GM23338 (cell line): ENCODE measurements around the gene ABL1. TPM values are rescaled to one million over a fixed set of nuclear protein-coding genes. Genes with fewer than 3 reads are reported as not detected.

Experiments used
- ATAC-seq: fragments of 200-7000 bp; cut with Tn5 transposase; 3 replicates; pipeline ENCODE4 v1.9.1; 2020
- DNase-seq: peaks from one replicate; pipeline ENCODE4 v3.0.0-alpha.2; 2015; ENCODE audit warnings: low spot score
- H2AFZ ChIP-seq: fragments of 200-600 bp; sonication (generic); 2 replicates; pipeline ENCODE4 v1.8.0; 2016; ENCODE audit warnings: antibody characterized with exemption, mild to moderate bottlenecking, moderate library complexity
- H3F3A ChIP-seq: fragments of 200-600 bp; sonication (generic); replicated peaks from 2 replicates; pipeline ENCODE4 v1.8.0; 2017; ENCODE audit warnings: antibody characterized with exemption, mixed run types, low read depth
- H3K27ac ChIP-seq: fragments of 200-600 bp; sonication (generic); 2 replicates; pipeline ENCODE4 v1.6.1; 2016; ENCODE audit warnings: low read depth
- H3K27me3 ChIP-seq: fragments of 200-600 bp; sonication (generic); 2 replicates; pipeline ENCODE4 v1.8.0; 2016; ENCODE audit warnings: mild to moderate bottlenecking, mixed run types, moderate library complexity; ENCODE audit not compliant: insufficient read depth
- H3K36me3 ChIP-seq: fragments of 200-600 bp; sonication (generic); 2 replicates; pipeline ENCODE4 v1.8.0; 2016; ENCODE audit warnings: mild to moderate bottlenecking; ENCODE audit not compliant: insufficient read depth
- H3K4me1 ChIP-seq: fragments of 200-600 bp; sonication (generic); 2 replicates; pipeline ENCODE4 v1.8.0; 2016; ENCODE audit warnings: mild to moderate bottlenecking, moderate library complexity; ENCODE audit not compliant: insufficient read depth
- H3K4me2 ChIP-seq: fragments of 200-600 bp; sonication (generic); 2 replicates; pipeline ENCODE4 v1.7.1; 2017; ENCODE audit warnings: mixed run types
- H3K4me3 ChIP-seq: fragments of 200-600 bp; sonication (generic); 2 replicates; pipeline ENCODE4 v1.6.1; 2016; ENCODE audit warnings: mixed run types
- H3K79me2 ChIP-seq: fragments of 200-600 bp; sonication (generic); replicated peaks from 2 replicates; pipeline ENCODE4 v1.8.0; 2017; ENCODE audit warnings: mild to moderate bottlenecking; ENCODE audit not compliant: insufficient read depth
- H3K9me2 ChIP-seq: fragments of 200-600 bp; sonication (generic); 2 replicates; pipeline ENCODE4 v1.8.0; 2017; ENCODE audit not compliant: insufficient read depth
- H4K20me1 ChIP-seq: fragments of 200-600 bp; sonication (generic); replicated peaks from 2 replicates; pipeline ENCODE4 v1.8.0; 2017; ENCODE audit warnings: mild to moderate bottlenecking; ENCODE audit not compliant: insufficient read depth
- H3K27ac Mint-ChIP-seq: 2 replicates; pipeline ENCODE4 v1.8.0; 2020; ENCODE audit warnings: inconsistent platforms, mild to moderate bottlenecking, moderate library complexity, mixed read lengths
- H3K27me3 Mint-ChIP-seq: 3 replicates; pipeline ENCODE4 v1.8.0; 2022; ENCODE audit warnings: low read depth, mild to moderate bottlenecking, moderate library complexity, mixed read lengths, inconsistent platforms; ENCODE audit not compliant: insufficient read depth, poor library complexity
- H3K36me3 Mint-ChIP-seq: 3 replicates; pipeline ENCODE4 v1.8.0; 2021; ENCODE audit warnings: low read depth, mild to moderate bottlenecking, inconsistent platforms, moderate library complexity, mixed read lengths
- H3K4me1 Mint-ChIP-seq: 3 replicates; pipeline ENCODE4 v1.8.0; 2020; ENCODE audit warnings: mild to moderate bottlenecking, inconsistent platforms, mixed read lengths
- H3K4me3 Mint-ChIP-seq: 3 replicates; pipeline ENCODE4 v1.8.0; 2021; ENCODE audit warnings: moderate library complexity, mild to moderate bottlenecking, inconsistent platforms, mixed read lengths
- H3K9me3 Mint-ChIP-seq: 3 replicates; pipeline ENCODE4 v1.8.0; 2020; ENCODE audit warnings: moderate library complexity, mild to moderate bottlenecking, inconsistent platforms, mixed read lengths
- CREB1 ChIP-seq: fragments of 250-450 bp; sonication (Bioruptor Pico); IDR thresholded peaks from 2 replicates; pipeline ENCODE4 v1.5.0; 2020; ENCODE audit warnings: low read depth, mild to moderate bottlenecking, moderate library complexity
- EZH2phosphoT487 ChIP-seq: fragments of 200-600 bp; sonication (generic); IDR thresholded peaks from one replicate; pipeline ENCODE4 v1.8.1; 2018; ENCODE audit warnings: antibody characterized with exemption; ENCODE audit not compliant: unreplicated experiment
- JUNB ChIP-seq: IDR thresholded peaks from one replicate; pipeline ENCODE4 v1.6.1; 2016; ENCODE audit warnings: antibody characterized with exemption; ENCODE audit not compliant: unreplicated experiment
- NANOG ChIP-seq: IDR thresholded peaks from 2 replicates; pipeline ENCODE4 v1.6.1; 2016; ENCODE audit warnings: antibody characterized with exemption, borderline replicate concordance
- POLR2AphosphoS5 ChIP-seq: IDR thresholded peaks from 2 replicates; pipeline ENCODE4 v1.6.1; 2016; ENCODE audit warnings: antibody characterized with exemption, low read depth
- REST ChIP-seq: IDR thresholded peaks from one replicate; pipeline ENCODE4 v1.6.1; 2018; ENCODE audit warnings: antibody characterized with exemption; ENCODE audit not compliant: unreplicated experiment
- ZNF114 ChIP-seq: fragments of 250-450 bp; sonication (Bioruptor Pico); IDR thresholded peaks from 2 replicates; pipeline ENCODE4 v1.5.0; 2020; ENCODE audit warnings: mild to moderate bottlenecking, moderate library complexity
- ZNF462 ChIP-seq: fragments of 250-450 bp; sonication (Bioruptor Pico); IDR thresholded peaks from 2 replicates; pipeline ENCODE4 v1.5.0; 2020; ENCODE audit warnings: mild to moderate bottlenecking, moderate library complexity
- polyA plus RNA-seq: library from polyadenylated mRNA; unstranded; fragments of >200 nt; fragmentation: Nextera tagmentation; extraction: Ambion mirVana; gene quantifications from 2 replicates; pipeline ENCODE4 v1.2.1, GENCODE V29; 2016
- total RNA-seq: library from RNA; depleted of rRNA; stranded (reverse); fragments of >200 nt; shearing (Covaris generic); gene quantifications from 2 replicates; pipeline ENCODE4 v1.2.3, GENCODE V29; 2014

Gene ABL1
- total and polyA plus RNA-seq, 2 experiments from 2014 or later: 20.7 to 85.1 TPM

DNA sequence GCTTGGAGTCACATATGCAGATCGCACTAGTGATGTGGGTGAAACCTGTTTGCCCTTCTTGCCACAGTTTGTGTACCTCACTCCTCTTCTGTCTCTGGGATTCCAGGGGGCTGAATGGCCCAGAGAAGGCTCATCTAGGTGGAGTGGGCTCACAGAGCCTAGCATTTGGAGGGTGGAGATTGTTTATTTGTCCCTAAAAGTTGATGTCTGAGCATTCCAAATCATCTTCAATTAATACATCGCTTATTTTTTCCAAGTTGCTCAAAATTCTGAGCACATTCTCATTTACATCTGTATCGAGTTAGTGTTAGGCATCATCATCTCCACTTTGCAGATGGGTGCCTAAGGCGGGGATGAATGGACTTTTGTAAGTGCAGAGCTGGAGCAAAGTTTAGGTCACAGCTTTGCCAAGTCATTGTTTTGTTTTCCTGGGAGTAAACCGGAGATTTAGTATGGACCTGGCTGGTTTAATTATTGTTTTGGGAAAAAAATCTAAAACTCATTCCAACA is 2.0 kb downstream of the ABL1 start:
- H3K4me1 Mint-ChIP-seq: peaks cover 63% of the 10 kb centered on the region
- TF ChIP-seq EZH2phosphoT487 (no peak), REST (no peak), NANOG (no peak), JUNB (no peak), POLR2AphosphoS5 (no peak), ZNF462 (CRISPR knock-in tag) (no peak), ZNF114 (no peak), CREB1 (CRISPR knock-in tag) (no peak)
- no peaks in the 10 kb centered on the region for H3K27me3 ChIP-seq
- ATAC-seq (peak; percentile 7), DNase-seq (no peak)
- H4K20me1 ChIP-seq: peaks cover 27% of the 10 kb centered on the region
- peaks cover 88% of the 10 kb centered on the region for H3K79me2 ChIP-seq
- peak overlapping the region; percentile 90 for H3K27ac Mint-ChIP-seq
- H3K4me1 ChIP-seq: peaks cover 58% of the 10 kb centered on the region
- H2AFZ ChIP-seq: no peak overlapping the region
- peak overlapping the region; percentile 99 for H3K4me2 ChIP-seq
- H3K27me3 Mint-ChIP-seq: peaks cover 20% of the 10 kb centered on the region
- no peaks in the 10 kb centered on the region for H3K36me3 ChIP-seq
- H3K27ac ChIP-seq: peak overlapping the region; percentile 21; the same call in 1 of the 2 replicates
- H3K36me3 Mint-ChIP-seq: peaks cover 3% of the 10 kb centered on the region; the same call in 1 of the 3 replicates
- H3K4me3 Mint-ChIP-seq: peak overlapping the region; percentile 92
- peaks cover 11% of the 10 kb centered on the region; the same call in 1 of the 2 replicates for H3F3A ChIP-seq
- H3K4me3 ChIP-seq: peak overlapping the region; percentile 95
- H3K9me2 ChIP-seq: no peaks in the 10 kb centered on the region
- H3K9me3 Mint-ChIP-seq: no peaks in the 10 kb centered on the region
